Measurements from ENCODE around the gene PGP.
A peak's percentile ranks its signal among the peaks of the same experiment; 100 is the strongest.
"Not testable (repeated sequence)": the region's sequence is repeated elsewhere in the genome, so short reads cannot be mapped to it uniquely, and the experiment has no call there.

The PGP gene, protein sequence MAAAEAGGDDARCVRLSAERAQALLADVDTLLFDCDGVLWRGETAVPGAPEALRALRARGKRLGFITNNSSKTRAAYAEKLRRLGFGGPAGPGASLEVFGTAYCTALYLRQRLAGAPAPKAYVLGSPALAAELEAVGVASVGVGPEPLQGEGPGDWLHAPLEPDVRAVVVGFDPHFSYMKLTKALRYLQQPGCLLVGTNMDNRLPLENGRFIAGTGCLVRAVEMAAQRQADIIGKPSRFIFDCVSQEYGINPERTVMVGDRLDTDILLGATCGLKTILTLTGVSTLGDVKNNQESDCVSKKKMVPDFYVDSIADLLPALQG

GRCh38 chr16:2214719-2214968 lies at the start of gene PGP:
TSS of gene PGP (minus strand) at chr16:2214840. CDS start at chr16:2214777, 63 bp downstream.
- intact Hi-C loops (cut with DNase I), result no loop called here
- DNase-seq, result no peak

GRCh38 chr16:2263026-2263425 lies 48.4 kb upstream of the PGP start:
- DNase-seq; intact Hi-C loops (cut with DNase I): not testable (repeated sequence)

- intact Hi-C loops (cut with DNase I), result no loop called here
- no peak for DNase-seq
Observed at GRCh38 chr16:2260250-2260649, 45.6 kb upstream of the PGP start.

DNA sequence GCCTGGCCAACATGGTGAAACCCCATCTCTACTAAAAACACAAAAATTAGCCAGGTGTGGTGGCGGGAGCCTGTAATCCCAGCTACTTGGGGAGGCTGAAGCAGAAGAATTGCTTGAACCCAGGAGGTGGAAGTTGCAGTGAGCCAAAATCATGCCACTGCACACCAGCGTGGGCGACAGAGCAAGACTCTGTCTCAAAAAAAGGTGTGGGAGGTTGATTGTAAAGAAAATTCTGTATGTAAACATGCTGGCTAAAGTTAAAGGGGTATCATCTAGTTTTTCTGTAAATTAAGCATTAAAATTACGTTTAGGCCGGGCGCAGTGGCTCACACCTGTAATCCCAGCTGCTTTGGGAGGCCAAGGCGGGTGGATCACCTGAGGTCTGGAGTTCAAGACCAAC lies 43.9 kb upstream of the PGP start:
- DNase-seq; intact Hi-C loops (cut with DNase I): not testable (repeated sequence)

- DNase-seq, result no peak
- intact Hi-C loops (cut with DNase I), result no loop called here
Observed at GRCh38 chr16:2257726-2258125, 43.1 kb upstream of the PGP start.

DNA sequence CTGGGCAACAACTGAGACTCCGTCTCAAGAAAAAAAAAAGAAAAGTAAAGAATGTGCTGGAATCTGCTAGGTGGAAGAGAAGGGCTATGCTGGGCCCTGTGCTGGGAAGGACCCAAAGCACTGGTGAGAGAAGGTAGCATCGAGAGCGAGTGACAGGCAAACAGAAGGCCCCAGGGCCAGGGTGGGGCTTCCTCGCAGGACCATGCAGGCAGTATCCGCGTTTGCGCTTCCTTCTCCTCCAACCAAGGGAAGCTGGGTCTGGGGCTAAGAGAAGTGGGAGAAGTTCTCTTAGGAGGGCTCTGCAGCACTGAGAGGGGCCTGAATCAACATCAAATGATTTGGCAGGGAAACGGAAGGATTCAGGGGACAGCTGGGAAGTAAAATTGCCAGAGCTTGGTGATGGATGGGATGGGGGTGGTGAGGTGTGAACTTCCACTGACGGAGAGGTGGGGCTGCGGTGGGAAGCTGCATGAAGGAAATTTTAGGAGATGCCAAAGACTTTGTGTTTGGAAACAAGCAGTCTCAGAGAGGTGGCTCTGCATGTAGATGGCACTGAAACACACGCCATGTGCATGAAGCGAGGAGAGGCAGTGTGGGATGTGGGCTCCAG lies 42.0 kb upstream of the PGP start:
- intact Hi-C loops (cut with DNase I), result no loop called here

GRCh38 chr16:2253293-2253692 lies 38.7 kb upstream of the PGP start:
- DNase-seq, result no peak
- intact Hi-C loops (cut with DNase I), result no loop called here

More for the DNA sequence above, 42.0 kb upstream of the PGP start:
- no peak for DNase-seq

DNA sequence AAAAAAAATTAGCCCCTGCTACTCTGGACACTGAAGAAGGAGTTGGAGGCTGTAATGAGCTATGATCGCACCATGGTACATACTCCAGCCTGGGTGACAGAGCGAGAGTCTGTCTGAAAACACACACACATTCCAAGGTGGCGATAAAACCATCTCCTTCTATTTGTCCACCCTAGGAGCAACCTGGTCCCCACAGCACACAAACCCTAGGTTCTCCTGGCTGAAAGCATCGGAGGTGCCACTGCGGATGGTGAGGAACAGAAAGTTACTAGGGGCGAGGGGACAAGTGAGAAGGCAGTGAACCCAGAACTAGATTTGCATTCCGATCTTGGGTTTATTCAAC lies 38.1 kb upstream of the PGP start:
- DNase-seq, result no peak
- intact Hi-C loops (cut with DNase I), result no loop called here

DNA sequence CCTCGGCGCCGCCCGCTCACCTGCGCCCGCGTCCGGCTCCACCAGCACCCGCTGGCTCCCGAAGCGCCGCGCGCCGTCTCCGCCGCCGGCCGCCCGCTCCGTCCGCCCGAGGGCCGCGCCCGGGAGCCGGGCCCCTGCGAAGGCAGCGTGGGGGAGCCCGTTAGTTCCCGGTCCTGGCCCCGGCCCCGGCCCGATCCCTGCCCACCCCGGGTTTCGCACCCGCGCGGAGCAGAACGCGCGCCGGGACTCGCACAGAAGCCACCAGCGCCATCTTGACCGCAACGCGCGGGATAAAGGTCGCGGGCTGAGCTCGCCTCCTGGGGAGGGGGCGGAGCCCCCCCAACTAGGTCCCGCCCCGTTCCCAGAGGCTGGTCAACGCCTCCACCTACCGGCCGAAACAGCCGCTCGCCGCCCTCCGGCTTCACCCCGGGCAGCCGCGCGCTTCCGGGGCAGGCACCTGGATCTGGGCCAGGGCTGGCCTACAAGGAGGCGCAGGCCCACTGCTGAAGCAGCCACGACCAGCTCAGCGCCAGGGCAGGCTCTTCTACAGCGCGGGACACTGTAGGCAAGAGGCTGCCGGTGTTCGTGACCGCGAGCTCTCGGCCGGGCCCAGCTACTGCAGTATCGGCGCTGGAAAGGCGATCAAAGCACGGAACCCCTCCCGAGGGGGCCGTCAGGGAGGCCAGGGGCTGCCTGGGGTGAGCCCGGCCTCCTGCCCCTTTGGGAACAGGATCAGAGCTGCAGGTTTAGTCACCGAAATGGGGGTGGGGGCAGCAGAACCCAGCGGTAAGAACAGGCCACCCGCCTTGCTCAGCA lies 36.9 kb upstream of the PGP start, which contains the start of gene ECI1:
TSS of gene ECI1 (minus strand) at position 292 of the 816 bp plus-strand sequence. CDS start at position 271, 21 bp downstream.
- DNase-seq, result peak; percentile 79 to 98 (median 93)
- intact Hi-C loops (cut with DNase I), result no loop called here

GRCh38 chr16:2250652-2251295 lies 36.1 kb upstream of the PGP start:
- DNase-seq, result no peak
- intact Hi-C loops (cut with DNase I), result no loop called here

DNA sequence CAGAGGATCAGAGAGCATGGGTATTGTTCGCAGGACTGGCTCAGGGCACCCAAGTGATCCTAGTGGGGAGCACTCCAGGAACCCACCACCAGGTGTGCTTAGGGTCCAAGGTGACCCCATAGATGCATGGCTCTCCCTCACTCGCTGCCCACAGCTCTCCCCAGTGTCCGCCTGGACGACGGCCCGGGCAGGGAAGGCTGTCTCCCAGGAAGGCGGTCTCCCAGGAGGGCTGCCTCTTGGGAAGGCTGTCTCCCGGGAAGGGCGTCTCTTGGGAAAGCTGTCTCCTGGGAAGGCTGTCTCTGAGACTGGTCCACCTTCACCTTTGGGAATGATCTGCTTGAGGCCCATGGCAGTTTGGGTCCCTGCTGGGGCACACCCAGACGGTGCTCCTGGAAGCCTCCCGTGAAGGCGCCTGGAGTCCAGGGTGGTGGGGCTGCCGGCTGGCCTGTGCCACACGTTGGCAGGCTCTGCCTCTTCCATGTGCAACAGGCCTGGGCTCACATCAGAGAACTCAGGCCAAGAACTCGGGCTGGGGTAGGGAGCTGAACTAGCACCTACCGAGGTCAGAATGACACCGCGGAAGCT lies 31.8 kb upstream of the PGP start:
- intact Hi-C loops (cut with DNase I), result no loop called here
- DNase-seq, result no peak

- intact Hi-C loops (cut with DNase I), result no loop called here
- no peak for DNase-seq
Observed at GRCh38 chr16:2244926-2245795, 30.5 kb upstream of the PGP start.

- intact Hi-C loops (cut with DNase I), result no loop called here
Observed at GRCh38 chr16:2244301-2244700, 29.7 kb upstream of the PGP start.

DNA sequence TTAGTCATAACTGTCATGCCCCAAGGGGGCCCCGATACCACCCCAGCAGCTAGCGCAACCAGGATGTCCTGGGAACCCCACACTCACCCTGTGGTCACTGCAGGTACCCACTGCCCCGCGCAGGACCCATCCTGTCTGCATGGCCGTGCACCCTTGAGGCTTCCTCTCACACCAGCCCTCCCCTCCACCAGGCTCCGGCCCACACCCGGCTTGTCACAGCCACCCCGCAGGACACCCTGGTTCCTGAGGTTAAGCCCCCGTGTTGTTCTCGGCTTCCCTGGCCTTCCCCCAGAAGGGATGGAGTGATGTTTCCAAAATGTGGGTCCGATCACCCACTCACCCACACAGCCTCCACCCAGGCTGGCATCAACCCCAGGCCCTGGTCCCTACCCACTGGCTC lies 29.1 kb upstream of the PGP start:
- DNase-seq, result no peak
- intact Hi-C loops (cut with DNase I), result no loop called here

More at GRCh38 chr16:2244301-2244700, 29.7 kb upstream of the PGP start:
- no peak for DNase-seq

DNA sequence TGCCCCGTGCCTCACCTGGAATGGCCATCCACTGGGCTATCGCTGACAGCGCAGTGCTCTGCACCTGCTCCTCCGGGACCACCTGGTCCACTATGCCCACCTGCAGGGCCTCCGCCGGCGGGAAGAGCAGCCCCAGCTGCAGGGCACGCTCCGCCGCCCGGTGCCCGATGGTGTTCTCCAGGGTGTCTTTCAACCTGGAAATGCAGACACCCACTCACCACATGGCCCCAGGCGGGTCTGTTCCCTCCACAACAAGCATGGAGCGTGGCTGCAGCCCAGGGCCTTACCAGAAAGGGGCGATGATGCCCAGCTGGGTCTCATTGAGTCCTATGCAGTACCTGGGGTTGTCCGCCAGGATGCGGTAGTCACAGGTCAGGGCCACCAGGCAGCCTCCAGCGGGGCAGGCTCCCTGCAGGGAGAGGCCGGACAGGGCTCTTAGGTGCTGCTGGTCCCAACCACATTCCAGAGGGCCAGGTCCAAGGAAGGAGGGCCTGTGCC lies 28.4 kb upstream of the PGP start:
- intact Hi-C loops (cut with DNase I), result no loop called here
- DNase-seq, result no peak

GRCh38 chr16:2242598-2242997 lies 28.0 kb upstream of the PGP start:
- intact Hi-C loops (cut with DNase I), result no loop called here
- DNase-seq, result no peak

GRCh38 chr16:2240331-2240730 lies 25.7 kb upstream of the PGP start:
- intact Hi-C loops (cut with DNase I); DNase-seq: not testable (repeated sequence)

Measured in head of caudate nucleus (tissue), 42 donors.